ENCODE results near the gene ARHGAP6. TPM values are rescaled to one million over a fixed set of nuclear protein-coding genes. Genes with fewer than 3 reads are reported as not detected.

ARHGAP6 gene
- total and polyA plus RNA-seq, 2 donors (not counting 3 experiments of a cell fraction or from before 2014, with no cell fraction given) = 0.69 to 0.83 TPM

GRCh38 chrX:11334165-11334564 lies 331.6 kb downstream of the ARHGAP6 start:
- FAIRE-seq (no peak), DNase-seq (ENCODE audit: low read depth, low spot score) (no peak)
- H3K4me3 ChIP-seq (replicated peaks in 1 of 3; ENCODE audit: insufficient read depth in 1 of 3, low read depth in 1 of 3, low read length in 3 of 3) = no peak overlapping the region
- H3K4me2 ChIP-seq (ENCODE audit: insufficient read depth, low read length) = no peak overlapping the region
- CTCF ChIA-PET = no interaction called here
- H3K4me1 ChIP-seq (ENCODE audit: control insufficient read depth, extremely low read depth, insufficient read depth, low read length) = no peaks in the 10 kb centered on the region
- no peaks in the 10 kb centered on the region for H3K36me3 ChIP-seq (ENCODE audit: control insufficient read depth in 2 of 2, extremely low read depth in 1 of 2, insufficient read depth in 2 of 2, low read length in 2 of 2)
- H3K9me3 ChIP-seq (replicated peaks; ENCODE audit: control insufficient read depth, insufficient read depth, low read length) = no peaks in the 10 kb centered on the region
- no peak overlapping the region for H3K9ac ChIP-seq (replicated peaks; ENCODE audit: extremely low read depth, insufficient read depth, low read length)
- H3K27ac ChIP-seq (ENCODE audit: insufficient read depth, low read depth, low read length) = no peak overlapping the region
- no peaks in the 10 kb centered on the region for H3K27me3 ChIP-seq (ENCODE audit: control insufficient read depth in 2 of 2, insufficient read depth in 2 of 2, low read length in 2 of 2)
- TF ChIP-seq POLR2A (IDR thresholded peaks at IDR 0.05; ENCODE audit: low read depth, low read length) = no peak
- no peak overlapping the region for H2AFZ ChIP-seq (ENCODE audit: low read depth, low read length)
- no peaks in the 10 kb centered on the region for H3K79me2 ChIP-seq (ENCODE audit: control insufficient read depth, insufficient read depth, low read length)
- H4K20me1 ChIP-seq (replicated peaks; ENCODE audit: control insufficient read depth, extremely low read depth, insufficient read depth, low read length) = no peaks in the 10 kb centered on the region
- POLR2A ChIA-PET = no interaction called here
- dilution Hi-C loops (cut with MboI; ENCODE audit: extremely low pct_ligation_motif_present, low sequenced_read_pairs) = no loop called here
- no peaks in the 10 kb centered on the region for H3K9me1 ChIP-seq (replicated peaks; ENCODE audit: control insufficient read depth, extremely low read depth, insufficient read depth, low read length)
- BruUV-seq (replicated peaks) = no TSS peak
- intact Hi-C loops (cut with micrococcal nuclease) = no loop called here

- dilution Hi-C loops (cut with MboI; ENCODE audit: extremely low pct_ligation_motif_present, low sequenced_read_pairs) = no loop called here
- Histone ChIP-seq H3K9me1 (replicated peaks; ENCODE audit: control insufficient read depth, extremely low read depth, insufficient read depth, low read length) (no peaks in the 10 kb centered on the region), H3K36me3 (ENCODE audit: control insufficient read depth in 2 of 2, extremely low read depth in 1 of 2, insufficient read depth in 2 of 2, low read length in 2 of 2) (no peaks in the 10 kb centered on the region), H3K27ac (ENCODE audit: insufficient read depth, low read depth, low read length) (no peak overlapping the region), H3K79me2 (ENCODE audit: control insufficient read depth, insufficient read depth, low read length) (no peaks in the 10 kb centered on the region), H3K9me3 (replicated peaks; ENCODE audit: control insufficient read depth, insufficient read depth, low read length) (no peaks in the 10 kb centered on the region), H2AFZ (ENCODE audit: low read depth, low read length) (no peak overlapping the region), H3K4me1 (ENCODE audit: control insufficient read depth, extremely low read depth, insufficient read depth, low read length) (no peaks in the 10 kb centered on the region), H4K20me1 (replicated peaks; ENCODE audit: control insufficient read depth, extremely low read depth, insufficient read depth, low read length) (no peaks in the 10 kb centered on the region), H3K4me3 (replicated peaks in 1 of 3; ENCODE audit: insufficient read depth in 1 of 3, low read depth in 1 of 3, low read length in 3 of 3) (no peak overlapping the region), H3K4me2 (ENCODE audit: insufficient read depth, low read length) (no peak overlapping the region), H3K9ac (replicated peaks; ENCODE audit: extremely low read depth, insufficient read depth, low read length) (no peak overlapping the region), H3K27me3 (ENCODE audit: control insufficient read depth in 2 of 2, insufficient read depth in 2 of 2, low read length in 2 of 2) (no peaks in the 10 kb centered on the region)
- DNase-seq (ENCODE audit: low read depth, low spot score) = no peak
- intact Hi-C loops (cut with micrococcal nuclease) = no loop called here
- no peak for TF ChIP-seq GATA2 (IDR thresholded peaks at IDR 0.05; ENCODE audit: insufficient read depth, insufficient read length, low read depth, low read length)
- TF ChIP-seq FOS (IDR thresholded peaks at IDR 0.05; ENCODE audit: borderline replicate concordance, insufficient read depth, low read length) = no peak
- TF ChIP-seq POLR2A (IDR thresholded peaks at IDR 0.05; ENCODE audit: low read depth, low read length) = no peak
- no peak for TF ChIP-seq EZH2 (IDR thresholded peaks at IDR 0.05; ENCODE audit: borderline replicate concordance, low read depth, low read length, severe bottlenecking)
- TF ChIP-seq POLR2AphosphoS5 (IDR thresholded peaks at IDR 0.05; ENCODE audit: insufficient read depth, low read depth, low read length) = no peak
- no peak for TF ChIP-seq MYC (IDR thresholded peaks at IDR 0.05; ENCODE audit: low read depth, low read length)
- no peak for TF ChIP-seq JUN (IDR thresholded peaks at IDR 0.05; ENCODE audit: borderline replicate concordance, insufficient read depth, insufficient read length, low read depth)
- TF ChIP-seq MAX (IDR thresholded peaks at IDR 0.05; ENCODE audit: insufficient read depth, insufficient read length) = no peak
- no peak for TF ChIP-seq CTCF (IDR thresholded peaks at IDR 0.05; ENCODE audit: extremely low read depth in 1 of 2, insufficient read depth in 1 of 2, low read depth in 1 of 2, low read length in 2 of 2)
- ChIA-PET POLR2A (no interaction called here), CTCF (no interaction called here)
- BruUV-seq (replicated peaks) = no TSS peak
- FAIRE-seq = no peak
Observed at GRCh38 chrX:11331788-11332187, 333.9 kb downstream of the ARHGAP6 start.
